CD4-positive, alpha-beta T cell (primary cell): Measurements from ENCODE around the gene NEB. TPM values are rescaled to one million over a fixed set of nuclear protein-coding genes. Genes with fewer than 3 reads are reported as not detected.

Experiments used
- ATAC-seq: fragments of 200-7000 bp; cut with Tn5 transposase; one replicate; pipeline ENCODE4 v1.10.0; 2022; ENCODE audit warnings: mild to moderate bottlenecking; ENCODE audit not compliant: poor library complexity
- CTCF ChIA-PET: fragments of 350-600 bp; sonication (Branson Sonifier 250); formaldehyde crosslinking; loops from one replicate; lab custom pipeline; 2021; ENCODE audit warnings: antibody characterized with exemption, inconsistent platforms; lab: Charles Lee
- POLR2A ChIA-PET: fragments of 350-600 bp; sonication (Branson Sonifier 250); formaldehyde crosslinking; loops from one replicate; lab custom pipeline; 2021; ENCODE audit warnings: antibody characterized with exemption, inconsistent platforms; lab: Charles Lee
- DNase-seq, 14 experiments: peaks; one replicate each; pipeline ENCODE4 v3.0.0-alpha.2; 2013 to 2020; ENCODE audit warnings: mixed read lengths in 2 of 14
- H3K27ac ChIP-seq, 2 donors: one replicate each; pipeline versions ENCODE4 v1.5.1 to v1.7.0; 2013; ENCODE audit warnings: low read length in 2 of 2, low read depth in 1 of 2, mild to moderate bottlenecking in 1 of 2
- H3K27me3 ChIP-seq, 2 experiments: 1 replicate in 1 of 2; 2 replicates in 1 of 2; pipeline versions ENCODE4 v1.6.1 to v1.7.0; 2013; ENCODE audit warnings: low read length in 2 of 2, control low read depth in 1 of 2, mild to moderate bottlenecking in 1 of 2, moderate library complexity in 1 of 2; ENCODE audit not compliant: insufficient read depth in 2 of 2, control insufficient read depth in 1 of 2
- H3K36me3 ChIP-seq: one replicate; pipeline ENCODE4 v1.6.1; 2013; ENCODE audit warnings: low read length, control low read depth; ENCODE audit not compliant: insufficient read depth
- H3K4me1 ChIP-seq: one replicate; pipeline ENCODE4 v1.6.1; 2013; ENCODE audit warnings: low read length, control low read depth; ENCODE audit not compliant: insufficient read depth
- H3K4me3 ChIP-seq: one replicate; pipeline ENCODE4 v1.5.1; 2013; ENCODE audit warnings: mild to moderate bottlenecking, low read length, moderate library complexity
- H3K9me3 ChIP-seq, 2 experiments: 1 replicate in 1 of 2; 2 replicates in 1 of 2; pipeline versions ENCODE4 v1.6.1 to v1.7.0; 2013; ENCODE audit warnings: low read length in 2 of 2, mild to moderate bottlenecking in 2 of 2, control low read depth in 1 of 2, moderate library complexity in 1 of 2; ENCODE audit not compliant: control insufficient read depth in 1 of 2, insufficient read depth in 1 of 2
- H3K27ac Mint-ChIP-seq: one replicate; pipeline ENCODE4 v1.8.0; 2020; ENCODE audit warnings: mixed read lengths
- H3K27me3 Mint-ChIP-seq: one replicate; pipeline ENCODE4 v1.8.0; 2021; ENCODE audit warnings: mixed read lengths
- H3K36me3 Mint-ChIP-seq: one replicate; pipeline ENCODE4 v1.8.0; 2021; ENCODE audit warnings: low read depth, mixed read lengths
- H3K4me1 Mint-ChIP-seq: one replicate; pipeline ENCODE4 v1.8.0; 2021; ENCODE audit warnings: low read depth, mixed read lengths
- H3K4me3 Mint-ChIP-seq: one replicate; pipeline ENCODE4 v1.8.0; 2020; ENCODE audit warnings: mild to moderate bottlenecking, mixed read lengths
- H3K9me3 Mint-ChIP-seq: one replicate; pipeline ENCODE4 v1.8.0; 2020; ENCODE audit warnings: mixed read lengths
- intact Hi-C, 2 experiments: fragments of 100-400 bp; cut with DNase I in 1 of 2; cut with micrococcal nuclease in 1 of 2; formaldehyde crosslinking; loops; one replicate each; pipeline versions ENCODE4 v1.15.1 to v1.9.0; 2023 to 2025; cut with DNase I, micrococcal nuclease
- total RNA-seq, 174 experiments: library from RNA in 2 of 174; stranded (reverse) in 2 of 174; gene quantifications; one replicate each; pipeline ENCODE4 v1.2.3 and lab custom pipeline; 2021 to 2026
- TF ChIP-seq, protein P1 (sequence below): fragments of 200-600 bp; IDR thresholded peaks from one replicate; pipeline ENCODE4 v1.8.0; 2022; ENCODE audit warnings: antibody characterized with exemption, mild to moderate bottlenecking

NEB gene
- total RNA-seq, 2 experiments from 2014 or later = 1.2 to 1.8 TPM

DNA sequence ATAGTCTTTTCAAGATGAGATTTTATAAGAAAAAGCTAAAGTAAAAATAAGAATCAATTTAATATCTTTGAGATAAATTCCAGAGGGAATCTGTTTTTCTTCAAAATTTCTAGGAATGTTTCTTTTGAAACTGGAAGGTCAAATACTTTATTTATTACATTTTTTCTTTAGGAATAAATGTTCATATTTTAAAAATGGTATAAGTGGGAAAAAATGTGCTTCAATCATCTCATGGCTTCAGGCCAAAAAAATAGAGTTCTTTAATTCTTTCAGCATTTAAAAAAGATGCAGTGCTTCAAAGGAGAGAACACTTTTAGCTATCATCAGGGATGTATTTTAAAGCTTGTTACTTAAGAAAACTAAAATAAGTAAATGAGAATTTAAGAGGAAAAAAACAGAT is 110.6 kb downstream of the NEB start:
- ATAC-seq = no peak

GRCh38 chr2:151620761-151621160 is 113.5 kb downstream of the NEB start:
- Histone ChIP-seq H3K4me1 (no peaks in the 10 kb centered on the region), H3K27ac (no peak overlapping the region), H3K4me3 (no peak overlapping the region), H3K36me3 (no peaks in the 10 kb centered on the region), H3K27me3 (no peaks in the 10 kb centered on the region), H3K9me3 (no peaks in the 10 kb centered on the region)
- no peaks in the 10 kb centered on the region for H3K4me1 Mint-ChIP-seq
- TF ChIP-seq, protein P1, sequence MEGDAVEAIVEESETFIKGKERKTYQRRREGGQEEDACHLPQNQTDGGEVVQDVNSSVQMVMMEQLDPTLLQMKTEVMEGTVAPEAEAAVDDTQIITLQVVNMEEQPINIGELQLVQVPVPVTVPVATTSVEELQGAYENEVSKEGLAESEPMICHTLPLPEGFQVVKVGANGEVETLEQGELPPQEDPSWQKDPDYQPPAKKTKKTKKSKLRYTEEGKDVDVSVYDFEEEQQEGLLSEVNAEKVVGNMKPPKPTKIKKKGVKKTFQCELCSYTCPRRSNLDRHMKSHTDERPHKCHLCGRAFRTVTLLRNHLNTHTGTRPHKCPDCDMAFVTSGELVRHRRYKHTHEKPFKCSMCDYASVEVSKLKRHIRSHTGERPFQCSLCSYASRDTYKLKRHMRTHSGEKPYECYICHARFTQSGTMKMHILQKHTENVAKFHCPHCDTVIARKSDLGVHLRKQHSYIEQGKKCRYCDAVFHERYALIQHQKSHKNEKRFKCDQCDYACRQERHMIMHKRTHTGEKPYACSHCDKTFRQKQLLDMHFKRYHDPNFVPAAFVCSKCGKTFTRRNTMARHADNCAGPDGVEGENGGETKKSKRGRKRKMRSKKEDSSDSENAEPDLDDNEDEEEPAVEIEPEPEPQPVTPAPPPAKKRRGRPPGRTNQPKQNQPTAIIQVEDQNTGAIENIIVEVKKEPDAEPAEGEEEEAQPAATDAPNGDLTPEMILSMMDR = no peak
- intact Hi-C loops = no loop called here
- ChIA-PET POLR2A (no interaction called here), CTCF (no interaction called here)
- H3K27ac Mint-ChIP-seq = no peak overlapping the region
- ATAC-seq (no peak), DNase-seq (no peak)
- H3K36me3 Mint-ChIP-seq = no peaks in the 10 kb centered on the region
- no peaks in the 10 kb centered on the region for H3K9me3 Mint-ChIP-seq
- H3K4me3 Mint-ChIP-seq = no peak overlapping the region
- H3K27me3 Mint-ChIP-seq = no peaks in the 10 kb centered on the region

More for the DNA sequence above, 110.6 kb downstream of the NEB start:
- Histone ChIP-seq H3K27ac (no peak overlapping the region), H3K4me3 (no peak overlapping the region), H3K4me1 (no peaks in the 10 kb centered on the region), H3K27me3 (no peaks in the 10 kb centered on the region), H3K36me3 (no peaks in the 10 kb centered on the region), H3K9me3 (no peaks in the 10 kb centered on the region)
- no peak overlapping the region for H3K27ac Mint-ChIP-seq
- CTCF ChIA-PET = no interaction called here
- DNase-seq = no peak
- TF ChIP-seq, protein P1 = no peak
- H3K4me1 Mint-ChIP-seq = no peaks in the 10 kb centered on the region
- no peaks in the 10 kb centered on the region for H3K27me3 Mint-ChIP-seq
- intact Hi-C loops = no loop called here
- H3K9me3 Mint-ChIP-seq = no peaks in the 10 kb centered on the region
- POLR2A ChIA-PET = no interaction called here
- H3K36me3 Mint-ChIP-seq = peaks cover 3% of the 10 kb centered on the region
- no peak overlapping the region for H3K4me3 Mint-ChIP-seq

DNA sequence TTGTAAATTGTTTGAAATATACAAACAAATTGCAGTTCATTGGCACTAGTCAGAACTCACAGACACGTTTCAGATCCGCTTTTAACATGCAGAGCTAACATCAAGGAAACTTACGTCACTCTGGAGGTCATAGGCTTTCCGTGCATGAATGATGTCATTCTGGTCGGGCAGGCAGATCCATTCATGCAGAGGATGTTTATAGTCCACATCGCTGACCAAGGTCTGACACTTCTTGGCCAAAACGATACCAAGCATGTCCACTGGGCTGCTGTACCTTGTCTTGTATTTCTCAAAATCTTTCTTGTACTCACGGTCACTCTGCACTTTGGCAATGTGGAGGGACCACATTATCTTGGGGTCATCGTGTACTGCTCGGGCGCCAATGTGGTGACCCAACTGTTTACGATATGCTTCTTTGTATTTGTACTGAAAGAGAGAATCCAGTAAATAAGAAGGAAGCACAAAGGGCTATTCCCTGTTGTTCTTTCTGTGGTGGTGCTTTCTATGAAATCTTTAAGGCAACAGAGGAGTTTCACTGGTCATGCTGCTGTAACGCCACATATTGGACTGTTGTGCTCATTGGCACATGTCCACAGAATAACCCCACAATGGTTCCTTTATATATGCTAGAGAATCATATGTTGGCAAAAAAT is 114.8 kb downstream of the NEB start:
- Histone ChIP-seq H3K27me3 (no peaks in the 10 kb centered on the region), H3K9me3 (no peaks in the 10 kb centered on the region), H3K27ac (no peak overlapping the region), H3K36me3 (no peaks in the 10 kb centered on the region), H3K4me1 (peaks cover 3% of the 10 kb centered on the region), H3K4me3 (no peak overlapping the region)
- TF ChIP-seq, protein P1 = no peak
- no peaks in the 10 kb centered on the region for H3K27me3 Mint-ChIP-seq
- no peaks in the 10 kb centered on the region for H3K36me3 Mint-ChIP-seq
- POLR2A ChIA-PET = no interaction called here
- CTCF ChIA-PET = no interaction called here
- no peaks in the 10 kb centered on the region for H3K9me3 Mint-ChIP-seq
- H3K4me1 Mint-ChIP-seq = peaks cover 12% of the 10 kb centered on the region
- DNase-seq (no peak), ATAC-seq (no peak)
- H3K27ac Mint-ChIP-seq = no peak overlapping the region
- H3K4me3 Mint-ChIP-seq = no peak overlapping the region
- intact Hi-C loops = loop anchor here (10.0 kb wide), 2 partner anchors 185 to 385 kb away; no protein-coding TSS in a partner anchor
